GM21825 (cell line): Measurements from ENCODE around the gene CYBA.
"Not testable (repeated sequence)": the region's sequence is repeated elsewhere in the genome, so short reads cannot be mapped to it uniquely, and the experiment has no call there.

Experiments
- ATAC-seq: cut with Tn5 transposase; IDR thresholded peaks from one replicate; pipeline ENCODE4 v1.9.1; 2021; ENCODE audit warnings: mild to moderate bottlenecking, moderate library complexity; ENCODE audit not compliant: unreplicated experiment

CYBA gene

GRCh38 chr16:88614818-88615580, 35.9 kb downstream of the CYBA start:
- no peak for ATAC-seq

- no peak for ATAC-seq
Observed at GRCh38 chr16:88613911-88614817, 36.7 kb downstream of the CYBA start.

DNA sequence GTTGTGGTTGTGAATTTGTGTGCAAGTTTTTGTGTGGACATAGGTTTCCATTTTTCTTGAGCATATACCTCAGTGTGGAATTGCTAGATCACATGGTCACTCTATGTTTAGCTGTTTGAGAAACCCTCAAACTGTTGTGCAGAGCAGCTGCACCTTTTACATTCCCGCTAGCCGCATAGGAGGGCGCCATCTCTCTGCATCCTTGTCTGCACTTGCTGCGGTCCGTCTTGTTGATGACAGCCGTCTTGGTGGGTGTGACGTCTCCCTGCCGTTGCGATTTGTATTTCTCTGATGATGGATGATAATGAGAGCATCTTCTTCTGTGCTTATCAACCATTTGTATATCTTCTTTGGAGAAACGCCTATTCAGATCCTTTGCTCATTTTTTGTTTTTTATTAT, 37.6 kb downstream of the CYBA start:
- ATAC-seq = no peak

DNA sequence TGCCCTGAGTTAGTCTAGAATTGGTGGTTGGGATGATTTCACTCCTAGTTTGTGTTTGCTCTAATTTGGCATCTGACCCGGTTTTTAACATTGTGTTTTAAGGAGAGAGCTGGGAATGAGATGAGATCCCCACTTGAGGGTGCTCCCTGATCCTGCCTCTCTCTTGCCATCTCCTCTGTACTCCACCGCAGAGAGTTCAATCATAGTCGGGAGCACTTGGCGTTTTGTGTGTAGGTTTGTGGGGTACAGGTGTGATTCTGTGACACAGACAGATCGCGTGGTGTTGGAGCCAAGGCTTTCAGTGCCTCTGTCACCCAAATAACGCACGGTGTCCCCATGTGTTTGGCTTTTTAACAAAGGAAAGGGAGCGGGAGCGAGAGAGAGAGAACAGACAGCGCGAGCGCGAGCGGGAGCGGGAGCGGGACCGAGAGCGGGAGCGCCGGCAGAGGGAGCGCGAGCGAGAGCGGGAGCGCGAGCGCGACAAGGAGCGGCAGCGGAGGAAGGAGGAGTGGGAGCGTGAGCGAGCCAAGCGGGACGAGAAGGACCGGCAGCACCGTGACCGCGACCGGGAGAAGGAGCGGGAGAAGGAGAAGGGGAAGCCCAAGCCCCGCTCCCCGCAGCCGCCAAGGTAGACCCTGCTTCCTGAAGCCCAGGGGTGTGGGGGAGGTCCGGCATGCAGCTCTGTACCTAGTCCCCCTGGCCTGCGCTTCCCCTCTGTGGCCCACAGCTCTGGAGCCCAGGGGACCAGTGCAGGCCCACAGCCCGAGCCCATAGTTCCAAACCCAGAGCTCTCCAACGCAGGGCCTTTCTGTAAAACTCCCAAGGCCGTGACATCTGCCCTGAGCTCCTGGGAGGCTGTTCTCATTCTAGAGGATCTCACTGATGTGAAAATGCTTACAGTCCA, 39.7 kb downstream of the CYBA start:
- ATAC-seq = no peak

DNA sequence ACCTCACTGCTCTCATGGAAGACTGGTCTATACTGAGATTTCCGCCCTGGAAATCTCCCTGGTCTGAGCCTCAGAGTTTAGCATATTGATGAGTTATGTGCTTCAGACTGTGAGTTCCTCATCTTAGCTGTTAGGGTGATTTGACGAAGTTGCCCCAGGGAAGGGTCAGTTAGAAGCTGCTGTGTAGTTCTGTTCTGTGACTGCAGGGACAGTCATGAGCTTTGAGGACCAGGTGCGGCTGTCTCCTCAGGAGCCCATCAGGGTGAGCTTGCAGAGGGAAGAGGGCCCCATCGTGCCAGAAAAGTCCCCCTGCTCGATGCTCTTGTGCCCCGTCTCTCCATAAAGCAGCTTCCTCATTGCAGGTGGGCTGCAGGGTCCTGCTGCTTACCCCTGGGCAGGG, 40.8 kb downstream of the CYBA start:
- no peak for ATAC-seq

GRCh38 chr16:88609426-88609825, 41.4 kb downstream of the CYBA start:
- not testable (repeated sequence) for ATAC-seq

DNA sequence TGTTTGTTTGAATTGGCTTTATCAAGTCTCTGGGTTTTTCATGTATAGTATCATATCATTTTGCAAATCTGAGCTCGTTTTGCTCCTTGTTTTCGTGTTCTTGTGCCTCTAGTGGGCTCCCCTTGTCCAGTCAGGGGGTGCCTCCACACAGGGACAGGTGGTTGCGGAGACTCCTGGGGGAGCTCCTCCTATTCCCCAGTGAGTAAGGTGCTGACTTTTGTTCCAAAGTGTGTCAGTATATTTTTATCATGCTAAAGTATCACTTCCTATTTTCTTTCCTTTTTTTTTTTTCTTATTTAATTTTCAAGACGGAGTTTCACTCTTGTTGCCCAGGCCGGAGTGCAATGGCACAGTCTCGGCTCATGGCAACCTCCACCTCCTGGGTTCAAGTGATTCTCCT, 42.8 kb downstream of the CYBA start:
- ATAC-seq = no peak

- no peak for ATAC-seq
Observed at GRCh38 chr16:88606148-88606757, 44.6 kb downstream of the CYBA start.

- no peak for ATAC-seq
Observed at GRCh38 chr16:88605186-88606147, 45.4 kb downstream of the CYBA start.

DNA sequence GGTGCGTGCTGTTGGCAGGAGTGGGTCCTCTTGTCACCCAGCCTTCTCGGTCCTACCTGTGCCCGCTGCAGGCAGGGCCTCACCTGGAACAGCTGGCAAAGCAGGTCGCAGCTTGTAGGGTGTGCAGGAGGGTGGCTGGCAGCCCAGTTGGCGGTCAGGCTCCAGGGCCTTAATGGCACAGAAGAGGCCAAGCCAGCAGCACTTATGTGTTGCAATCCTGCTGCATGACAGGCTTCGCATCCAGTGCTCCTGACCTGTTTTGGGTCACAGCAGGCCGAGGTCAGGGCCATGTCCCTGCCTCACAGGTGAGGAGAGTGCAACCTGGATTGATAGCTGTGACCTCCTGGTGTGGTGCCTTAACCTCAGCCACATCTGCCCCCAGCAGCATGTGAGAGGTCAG, 48.8 kb downstream of the CYBA start:
- no peak for ATAC-seq

GRCh38 chr16:88601313-88602036, 49.4 kb downstream of the CYBA start:
- no peak for ATAC-seq

GRCh38 chr16:88600539-88600896, 50.3 kb downstream of the CYBA start:
- no peak for ATAC-seq

GRCh38 chr16:88599825-88600538, 50.9 kb downstream of the CYBA start:
- no peak for ATAC-seq

DNA sequence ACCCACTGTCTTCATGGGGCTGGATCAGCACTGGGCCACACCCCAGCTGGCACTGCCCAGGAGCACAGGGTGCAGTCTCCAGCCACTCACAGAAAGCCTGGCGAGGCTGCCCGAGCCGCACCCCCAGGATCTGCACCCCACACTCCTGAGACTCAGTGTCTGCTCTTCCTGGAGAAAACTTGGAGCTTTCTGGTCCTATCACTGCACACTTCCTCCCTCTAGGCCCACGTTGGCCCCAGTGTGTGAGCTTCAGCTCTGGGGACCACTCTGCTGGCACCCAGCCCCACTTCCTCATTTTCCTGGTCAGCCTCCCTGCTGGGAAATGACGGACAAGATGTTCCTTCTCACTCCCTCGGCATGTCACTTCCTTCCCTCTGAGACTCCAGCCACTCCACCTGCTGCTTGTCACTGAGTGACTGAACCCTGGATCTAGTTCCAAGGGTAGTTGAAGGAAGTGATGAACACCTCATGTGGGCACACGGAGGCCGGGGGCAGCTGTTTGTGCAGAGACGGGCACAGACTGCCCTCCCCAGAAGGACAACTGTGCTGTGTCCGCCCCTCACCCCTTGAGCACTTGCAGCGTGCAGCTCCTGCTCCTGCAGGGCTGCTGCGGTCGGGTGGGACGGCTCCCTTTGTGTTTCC, 51.6 kb downstream of the CYBA start:
- no peak for ATAC-seq

GRCh38 chr16:88597856-88598491, 52.9 kb downstream of the CYBA start:
- ATAC-seq = no peak

- ATAC-seq = no peak
Observed at GRCh38 chr16:88596483-88596882, 54.4 kb downstream of the CYBA start.

- no peak for ATAC-seq
Observed at GRCh38 chr16:88595921-88596320, 54.9 kb downstream of the CYBA start.
